GM19193 (cell line): ENCODE results near the gene PLAGL1.

Experiments used
- POLR2A ChIP-seq: IDR thresholded peaks from 4 replicates; pipeline ENCODE4 v1.6.1; 2011; ENCODE audit not compliant: insufficient read depth, insufficient read length; ENCODE audit errors: extremely low read depth

The PLAGL1 gene

DNA sequence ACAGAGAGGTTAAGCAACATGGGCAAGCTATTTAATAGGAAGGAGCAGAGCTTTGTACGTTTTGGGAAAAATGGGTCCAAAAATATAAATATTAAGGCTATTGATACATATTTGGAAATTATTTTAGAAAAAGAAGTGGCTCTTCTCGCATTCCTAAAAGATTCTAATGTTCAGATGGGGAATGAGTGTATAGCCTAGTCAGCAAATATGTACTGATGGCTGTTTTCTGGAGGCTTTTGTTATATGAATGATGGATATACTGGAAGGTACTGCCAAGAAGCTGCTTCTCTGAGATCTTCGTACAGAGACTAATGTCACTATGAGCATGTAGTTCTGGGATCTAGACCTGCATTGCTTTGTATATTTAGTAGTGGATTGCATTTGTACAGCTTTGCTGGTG, 71.7 kb downstream of the PLAGL1 start:
- TF ChIP-seq POLR2A = no peak

GRCh38 chr6:143934867-143935266, 73.2 kb downstream of the PLAGL1 start:
- TF ChIP-seq POLR2A = no peak

DNA sequence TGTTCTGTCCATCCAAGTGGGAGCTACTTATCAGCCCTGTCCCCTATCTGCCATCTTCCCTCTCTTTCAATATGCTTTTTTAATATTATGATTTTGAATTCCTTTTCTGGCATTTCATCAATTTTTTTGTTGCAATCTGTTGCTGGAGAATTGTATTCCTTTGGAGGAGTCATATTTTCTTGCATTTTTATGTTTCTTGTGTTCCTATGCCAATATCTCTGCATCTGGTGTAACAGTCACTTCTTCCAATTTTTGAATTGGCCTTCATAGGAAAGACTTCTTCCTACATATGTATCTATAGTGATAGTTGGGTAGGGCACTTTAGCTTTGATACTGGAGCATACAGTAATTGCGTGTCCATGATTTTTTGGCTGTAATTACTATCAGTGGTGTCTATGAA, 73.7 kb downstream of the PLAGL1 start:
- no peak for TF ChIP-seq POLR2A

DNA sequence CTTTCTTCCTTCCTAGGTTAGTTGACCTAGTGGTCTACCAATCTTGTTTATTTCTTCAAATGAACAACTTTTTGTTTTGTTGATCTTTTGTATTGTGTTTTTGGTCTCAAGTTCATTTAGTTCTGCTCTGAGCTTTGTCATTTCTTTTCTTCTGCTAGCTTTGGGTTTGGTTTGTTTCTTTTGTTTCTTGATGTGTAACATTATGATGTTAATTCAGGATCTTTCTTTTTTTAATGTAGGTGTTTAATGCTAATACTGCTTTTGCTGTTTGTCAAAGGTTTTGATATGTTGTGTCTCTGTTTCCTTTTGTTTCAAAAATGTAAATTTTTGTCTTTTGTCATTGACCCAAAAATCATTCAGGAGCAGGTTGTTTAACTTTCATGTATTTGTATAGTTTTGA, 78.1 kb downstream of the PLAGL1 start:
- TF ChIP-seq POLR2A = no peak

DNA sequence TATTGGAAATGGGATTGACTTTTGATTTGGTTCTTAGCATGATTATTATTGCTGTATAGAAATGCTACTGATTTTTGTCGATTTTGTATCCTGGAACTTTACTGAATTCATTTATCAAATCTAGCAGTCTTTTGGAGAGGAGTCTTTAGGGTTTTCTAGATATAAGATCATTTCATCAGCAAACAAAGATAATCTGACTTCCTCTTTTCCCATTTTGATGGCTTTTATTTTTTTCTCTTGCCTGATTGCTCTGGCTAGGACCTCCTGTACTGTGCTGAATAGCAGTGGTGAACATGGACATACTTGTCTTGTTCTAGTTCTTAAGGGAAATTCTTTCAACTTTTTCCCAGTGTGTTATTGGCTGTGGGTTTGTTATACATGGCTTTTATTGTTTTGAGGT, 79.2 kb downstream of the PLAGL1 start:
- TF ChIP-seq POLR2A = no peak

- no peak for TF ChIP-seq POLR2A
These were observed 95.4 kb downstream of the PLAGL1 start for GRCh38 chr6:143912671-143913070.

DNA sequence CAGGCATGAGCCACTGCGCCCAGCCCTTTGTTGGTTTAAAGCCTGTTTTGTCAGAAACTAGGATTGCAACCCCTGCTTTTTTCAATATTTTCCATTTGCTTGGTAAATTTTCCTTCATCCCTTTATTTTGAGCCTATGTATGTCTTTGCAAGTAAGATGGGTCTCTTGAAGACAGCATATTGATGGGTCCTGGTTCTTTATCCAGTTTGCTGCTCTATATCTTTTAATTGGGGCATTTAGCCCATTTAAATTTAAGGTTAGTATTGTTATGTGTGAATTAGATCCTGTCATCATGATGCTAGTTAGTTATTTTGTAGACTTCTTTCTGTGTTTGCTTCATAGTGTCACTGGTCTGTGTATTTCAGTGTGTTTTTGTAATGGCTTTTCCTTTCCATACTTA, 97.0 kb downstream of the PLAGL1 start:
- no peak for TF ChIP-seq POLR2A

- no peak for TF ChIP-seq POLR2A
These were observed 105.2 kb downstream of the PLAGL1 start for GRCh38 chr6:143902827-143903226.

DNA sequence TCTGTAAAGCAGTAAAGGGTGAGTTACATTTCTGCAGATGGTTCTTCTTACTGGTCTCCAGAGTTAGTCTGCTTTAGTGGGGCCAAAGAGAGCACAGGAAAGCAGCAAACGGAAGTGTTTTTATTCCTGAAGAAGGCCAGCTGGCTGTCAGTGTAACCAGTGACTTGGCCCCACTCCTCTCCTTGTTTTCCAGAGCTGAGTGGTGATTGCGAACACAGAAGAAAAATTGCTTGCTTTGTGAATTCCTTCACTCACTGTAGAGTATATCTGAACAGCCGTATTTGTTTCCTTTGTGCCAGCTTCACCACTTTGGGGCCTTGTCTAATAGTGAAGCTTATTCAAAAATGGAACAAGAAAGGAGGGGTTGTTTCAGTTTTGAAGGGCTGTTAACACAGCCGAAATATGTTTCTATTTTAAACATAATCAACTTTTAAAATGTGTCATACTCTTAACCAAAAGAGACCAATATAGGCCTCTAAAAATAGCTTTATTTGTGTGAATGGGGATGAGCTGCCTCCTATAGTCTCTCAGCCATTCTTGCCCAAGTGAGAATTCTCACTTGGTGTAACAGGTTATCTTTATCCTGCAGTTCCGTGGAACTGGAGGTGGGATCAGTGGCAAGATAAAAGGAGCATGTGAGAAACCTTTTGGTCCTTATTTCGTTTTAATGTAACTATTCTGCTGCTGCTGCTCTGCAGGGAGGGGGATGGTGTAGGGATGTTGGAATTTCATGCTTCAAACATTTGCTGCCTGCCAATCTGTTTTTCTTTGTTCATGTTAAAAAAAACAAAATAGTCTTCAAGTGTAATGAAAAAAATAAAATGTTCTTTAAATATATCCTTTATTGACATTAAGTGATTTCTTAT, 105.9 kb downstream of the PLAGL1 start:
- TF ChIP-seq POLR2A = no peak

DNA sequence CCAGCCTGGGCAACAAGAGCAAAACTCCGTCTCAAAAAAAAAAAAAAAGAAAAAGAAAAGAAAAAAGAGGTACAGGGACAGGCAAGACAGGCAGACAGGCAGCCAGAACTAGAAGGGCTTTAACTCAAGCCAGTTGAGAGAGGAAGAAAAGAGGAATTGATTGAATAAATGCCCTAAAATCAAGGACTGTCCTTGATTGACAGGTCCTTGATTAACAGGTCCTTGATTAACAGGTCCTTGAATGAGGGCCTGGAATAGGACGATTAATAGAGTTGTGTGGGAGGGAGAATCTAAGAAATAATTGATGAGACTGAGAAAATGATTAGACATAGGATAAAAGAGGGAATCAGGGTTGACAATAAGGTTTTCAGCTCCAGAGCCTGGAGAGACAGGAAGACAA, 107.7 kb downstream of the PLAGL1 start:
- no peak for TF ChIP-seq POLR2A

DNA sequence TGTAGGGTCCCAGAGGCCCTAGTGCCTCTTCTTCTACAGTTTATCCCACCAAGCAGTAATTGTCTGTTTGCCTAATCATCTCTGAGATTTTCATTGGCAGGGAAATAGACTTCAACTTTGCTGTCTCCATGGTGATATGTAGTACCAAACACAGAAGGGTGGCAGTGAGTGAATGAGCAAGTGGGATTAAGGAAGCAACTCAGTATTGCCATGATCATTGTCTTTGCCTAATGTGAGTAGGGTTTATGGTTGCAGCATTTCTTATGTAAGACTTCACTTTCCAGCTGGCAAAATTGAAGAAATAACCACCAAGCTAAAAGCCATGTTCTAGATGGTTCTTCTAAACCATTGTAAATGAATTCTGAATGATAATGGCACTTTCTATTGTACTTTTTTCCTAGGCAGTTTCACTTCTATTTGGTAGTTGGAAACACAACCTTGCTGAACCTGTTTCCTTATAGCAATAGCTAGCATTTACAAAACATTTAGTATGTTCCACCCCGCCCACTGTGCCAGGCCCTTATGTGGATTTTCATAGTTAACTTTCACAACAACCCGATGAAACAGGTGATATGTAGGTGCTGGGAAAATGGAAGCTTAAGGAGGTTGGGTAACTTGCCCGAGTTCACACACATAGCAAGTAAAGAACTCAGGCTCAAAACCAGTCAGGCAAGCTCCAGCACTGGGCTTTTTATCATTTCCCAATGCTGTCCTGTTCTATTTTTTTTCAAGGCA, 111.8 kb downstream of the PLAGL1 start:
- no peak for TF ChIP-seq POLR2A

DNA sequence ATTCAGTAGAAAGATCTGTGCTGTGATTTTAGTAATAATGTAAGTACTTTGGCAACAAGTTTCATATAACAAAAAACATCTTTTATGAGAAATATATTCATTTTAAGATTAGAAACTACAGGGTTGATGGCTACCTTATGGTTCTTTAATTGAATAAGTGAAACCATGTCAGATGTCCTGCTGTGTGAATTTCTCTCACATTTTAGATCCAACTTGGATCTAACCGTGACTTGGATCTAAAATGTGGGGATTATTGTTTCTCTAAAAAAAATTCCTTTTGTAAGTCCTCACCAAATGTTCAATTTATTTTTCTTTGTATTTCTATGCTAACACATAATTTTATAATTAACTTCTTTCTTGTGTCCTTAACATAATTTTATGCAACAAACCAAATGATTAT, 113.4 kb downstream of the PLAGL1 start:
- no peak for TF ChIP-seq POLR2A
